Natural killer cell (primary cell): ENCODE results near the gene MGAT1. TPM values are rescaled to one million over a fixed set of nuclear protein-coding genes. Genes with fewer than 3 reads are reported as not detected.
"Not testable (repeated sequence)": the region's sequence is repeated elsewhere in the genome, so short reads cannot be mapped to it uniquely, and the experiment has no call there.

Experiments used
- ATAC-seq, 3 donors: fragments of 150-1000 bp in 2 of 3; fragments of 200-7000 bp in 1 of 3; cut with Tn5 transposase; 1 replicate in 1 of 3; 2 replicates in 2 of 3; pipeline ENCODE4 v1.10.0; 2021; ENCODE audit warnings: mild to moderate bottlenecking in 2 of 3, moderate library complexity in 2 of 3
- DNase-seq, 2 donors: peaks; one replicate each; pipeline versions ENCODE4 v3.0.0 to v3.0.0-alpha.2; 2013 to 2021; ENCODE audit warnings: mixed read lengths in 1 of 2
- H3K27ac ChIP-seq: one replicate; pipeline ENCODE4 v1.5.1; 2013; ENCODE audit warnings: mild to moderate bottlenecking, low read length
- H3K27me3 ChIP-seq: one replicate; pipeline ENCODE4 v1.6.1; 2013; ENCODE audit warnings: low read length; ENCODE audit not compliant: control insufficient read depth, insufficient read depth
- H3K36me3 ChIP-seq: one replicate; pipeline ENCODE4 v1.6.1; 2013; ENCODE audit warnings: low read length; ENCODE audit not compliant: control insufficient read depth, insufficient read depth
- H3K4me1 ChIP-seq: one replicate; pipeline ENCODE4 v1.6.1; 2013; ENCODE audit warnings: low read length; ENCODE audit not compliant: control insufficient read depth, insufficient read depth
- H3K4me3 ChIP-seq: one replicate; pipeline ENCODE4 v1.5.1; 2013; ENCODE audit warnings: low read length
- H3K9me3 ChIP-seq: one replicate; pipeline ENCODE4 v1.6.1; 2013; ENCODE audit warnings: low read length; ENCODE audit not compliant: control insufficient read depth, insufficient read depth
- H3K27ac Mint-ChIP-seq, 2 donors: one replicate each; pipeline ENCODE4 v1.8.0; 2022; ENCODE audit warnings: mild to moderate bottlenecking in 2 of 2, mixed read lengths in 2 of 2, moderate library complexity in 1 of 2
- H3K27me3 Mint-ChIP-seq, 2 donors: one replicate each; pipeline ENCODE4 v1.8.0; 2022; ENCODE audit warnings: low read depth in 2 of 2, mixed read lengths in 2 of 2
- H3K36me3 Mint-ChIP-seq: one replicate; pipeline ENCODE4 v1.8.0; 2022; ENCODE audit warnings: mixed read lengths
- H3K4me1 Mint-ChIP-seq, 2 donors: one replicate each; pipeline ENCODE4 v1.8.0; 2022; ENCODE audit warnings: mixed read lengths in 2 of 2
- H3K4me3 Mint-ChIP-seq: one replicate; pipeline ENCODE4 v1.8.0; 2022; ENCODE audit warnings: mild to moderate bottlenecking, moderate library complexity, mixed read lengths
- H3K9me3 Mint-ChIP-seq, 2 donors: one replicate each; pipeline ENCODE4 v1.8.0; 2022; ENCODE audit warnings: mixed read lengths in 2 of 2
- WGBS: methylation state at CpG from one replicate; pipeline ENCODE4 v1.1.7; 2013; ENCODE audit warnings: missing lambda C conversion rate; ENCODE audit not compliant: insufficient coverage; 5-methylcytosine and 5-hydroxymethylcytosine counted together
- intact Hi-C: fragments of 100-400 bp; cut with micrococcal nuclease; formaldehyde crosslinking; loops from one replicate; pipeline ENCODE4 v1.14.2; 2022
- total RNA-seq, 4 donors: library from RNA; stranded (reverse); fragments of 120-200 nt in 1 of 4; gene quantifications; one replicate each; pipeline versions ENCODE4 v1.2.3 to v1.2.4, GENCODE V29; 2013 to 2022
- TF ChIP-seq, protein P1 (sequence below): fragments of 200-600 bp; IDR thresholded peaks from one replicate; pipeline ENCODE4 v1.8.0; 2022; ENCODE audit warnings: antibody characterized with exemption

The MGAT1 gene
- total RNA-seq, 3 donors from 2014 or later (not counting 1 experiment from before 2014, with no cell fraction given): 105 to 149 (median 130) TPM

DNA sequence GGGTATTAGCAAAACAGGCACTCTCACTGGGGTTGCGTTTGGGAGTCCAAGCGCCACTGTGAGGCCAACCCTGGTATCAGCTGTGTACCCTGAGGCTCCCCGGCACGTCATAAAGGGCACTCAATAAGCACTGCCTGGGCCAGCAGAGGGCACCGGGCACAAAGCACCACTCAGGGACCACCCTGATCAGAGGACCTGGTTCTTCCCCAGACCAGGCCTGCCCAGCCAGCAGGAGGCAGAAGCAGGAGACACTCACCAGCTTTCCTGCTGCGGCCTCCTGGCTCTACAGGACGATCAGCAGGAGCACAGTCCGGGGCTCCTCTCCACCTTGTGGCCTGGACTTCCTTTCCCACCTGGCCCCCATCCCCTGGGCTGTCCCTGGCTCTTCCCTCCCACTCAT, 12.6 kb downstream of the MGAT1 start:
- Histone ChIP-seq H3K27ac (no peak overlapping the region), H3K9me3 (no peaks in the 10 kb centered on the region), H3K4me1 (peaks cover 22% of the 10 kb centered on the region), H3K36me3 (peaks cover 53% of the 10 kb centered on the region), H3K27me3 (no peaks in the 10 kb centered on the region), H3K4me3 (no peak overlapping the region)
- TF ChIP-seq, protein P1, sequence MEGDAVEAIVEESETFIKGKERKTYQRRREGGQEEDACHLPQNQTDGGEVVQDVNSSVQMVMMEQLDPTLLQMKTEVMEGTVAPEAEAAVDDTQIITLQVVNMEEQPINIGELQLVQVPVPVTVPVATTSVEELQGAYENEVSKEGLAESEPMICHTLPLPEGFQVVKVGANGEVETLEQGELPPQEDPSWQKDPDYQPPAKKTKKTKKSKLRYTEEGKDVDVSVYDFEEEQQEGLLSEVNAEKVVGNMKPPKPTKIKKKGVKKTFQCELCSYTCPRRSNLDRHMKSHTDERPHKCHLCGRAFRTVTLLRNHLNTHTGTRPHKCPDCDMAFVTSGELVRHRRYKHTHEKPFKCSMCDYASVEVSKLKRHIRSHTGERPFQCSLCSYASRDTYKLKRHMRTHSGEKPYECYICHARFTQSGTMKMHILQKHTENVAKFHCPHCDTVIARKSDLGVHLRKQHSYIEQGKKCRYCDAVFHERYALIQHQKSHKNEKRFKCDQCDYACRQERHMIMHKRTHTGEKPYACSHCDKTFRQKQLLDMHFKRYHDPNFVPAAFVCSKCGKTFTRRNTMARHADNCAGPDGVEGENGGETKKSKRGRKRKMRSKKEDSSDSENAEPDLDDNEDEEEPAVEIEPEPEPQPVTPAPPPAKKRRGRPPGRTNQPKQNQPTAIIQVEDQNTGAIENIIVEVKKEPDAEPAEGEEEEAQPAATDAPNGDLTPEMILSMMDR: no peak
- ATAC-seq (peak; percentile 52 to 77 (median 68)), DNase-seq (peak in 1 of 2 donors; percentile 49)
- intact Hi-C loops: no loop called here
- Mint-ChIP-seq H3K9me3 (no peaks in the 10 kb centered on the region), H3K27me3 (no peaks in the 10 kb centered on the region), H3K4me1 (peaks cover 39 to 63% of the 10 kb centered on the region in 2 donors), H3K27ac (peak overlapping the region; percentile 26 to 59), H3K36me3 (no peaks in the 10 kb centered on the region), H3K4me3 (no peak overlapping the region)
- 66% methylated on average over 8 of the region's 8 CpGs for WGBS

DNA sequence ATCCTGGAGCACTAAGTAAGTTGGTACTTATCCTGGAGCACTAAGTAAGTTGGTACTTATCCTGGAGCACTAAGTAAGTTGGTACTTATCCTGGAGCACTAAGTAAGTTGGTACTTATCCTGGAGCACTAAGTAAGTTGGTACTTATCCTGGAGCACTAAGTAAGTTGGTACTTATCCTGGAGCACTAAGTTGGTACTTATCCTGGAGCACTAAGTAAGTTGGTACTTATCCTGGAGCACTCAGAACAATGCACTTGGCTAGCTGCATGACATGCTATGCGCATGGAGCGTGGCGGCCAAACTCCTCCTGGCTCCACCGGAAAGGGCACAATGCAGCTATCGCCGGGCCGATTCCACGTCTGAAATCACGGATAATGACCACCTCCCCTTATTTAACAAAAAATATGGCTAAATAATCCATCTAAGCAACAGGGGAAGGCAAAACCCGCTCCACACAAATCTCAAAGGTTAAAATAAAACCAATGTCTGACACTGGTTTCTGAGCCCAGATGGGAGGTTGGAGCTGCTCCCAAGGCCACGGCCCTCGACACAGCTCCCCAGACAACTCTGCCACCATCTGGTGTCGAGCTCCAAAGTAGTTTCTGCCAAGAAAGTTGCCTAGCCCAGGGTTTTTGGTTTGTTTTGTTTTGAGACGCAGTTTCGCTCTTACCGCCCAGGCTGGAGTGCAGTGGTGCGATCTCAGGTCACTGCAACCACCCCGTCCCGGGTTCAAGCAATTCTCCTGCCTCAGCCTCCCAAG, 13.8 kb downstream of the MGAT1 start:
- Mint-ChIP-seq H3K27ac (peak overlapping the region in 1 of 2 donors; percentile 69), H3K4me1 (peaks cover 31 to 56% of the 10 kb centered on the region in 2 donors)
- ATAC-seq, H3K27ac ChIP-seq, H3K36me3 Mint-ChIP-seq, H3K9me3 ChIP-seq, H3K9me3 Mint-ChIP-seq, H3K4me3 ChIP-seq, H3K4me3 Mint-ChIP-seq, DNase-seq, H3K27me3 ChIP-seq, H3K27me3 Mint-ChIP-seq, intact Hi-C loops: not testable (repeated sequence)
- peaks cover 16% of the 10 kb centered on the region for H3K4me1 ChIP-seq
- 91% methylated on average over 19 of the region's 19 CpGs for WGBS
- H3K36me3 ChIP-seq: peaks cover 46% of the 10 kb centered on the region

DNA sequence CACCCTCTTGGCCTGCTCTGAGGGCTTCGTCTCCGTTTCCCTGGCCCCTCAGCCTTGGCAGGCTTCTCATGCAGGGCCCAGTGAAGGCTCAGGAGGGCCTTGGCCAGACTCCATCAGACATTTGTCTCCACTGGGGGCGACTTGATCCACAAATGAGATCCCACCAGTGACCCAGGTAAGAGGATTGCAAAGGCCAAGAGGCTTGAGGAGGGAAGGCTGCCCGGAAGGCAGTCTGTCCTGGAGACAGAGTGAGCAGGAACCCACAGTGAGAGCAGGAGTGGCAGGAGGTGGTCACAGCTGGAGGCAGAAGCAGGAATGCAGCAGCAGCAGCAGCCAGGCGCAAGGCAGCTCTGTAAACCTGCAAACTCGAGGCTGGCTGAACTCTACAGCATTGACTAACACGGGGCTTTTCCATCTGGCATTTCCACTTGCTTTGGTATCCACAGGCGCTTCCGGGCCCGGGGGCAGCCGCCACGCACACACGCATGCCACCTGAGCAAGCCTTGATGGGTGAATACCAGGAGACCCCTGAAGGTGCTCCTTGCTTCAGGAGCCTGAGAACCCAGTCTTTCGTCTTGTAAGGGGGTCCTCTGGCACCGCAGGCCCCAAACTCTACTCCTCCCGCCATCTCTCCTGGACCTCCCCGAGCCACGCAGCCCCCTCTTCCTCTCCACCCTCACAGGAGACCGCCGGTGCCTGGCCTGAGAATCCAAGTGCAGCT, 14.7 kb downstream of the MGAT1 start:
- H3K4me1 Mint-ChIP-seq: peaks cover 21 to 49% of the 10 kb centered on the region in 2 donors
- DNase-seq: no peak
- Histone ChIP-seq H3K27me3 (no peaks in the 10 kb centered on the region), H3K9me3 (no peaks in the 10 kb centered on the region), H3K36me3 (peaks cover 37% of the 10 kb centered on the region), H3K4me1 (peaks cover 13% of the 10 kb centered on the region), H3K27ac (no peak overlapping the region), H3K4me3 (no peak overlapping the region)
- no peaks in the 10 kb centered on the region for H3K27me3 Mint-ChIP-seq
- H3K27ac Mint-ChIP-seq: peak overlapping the region; percentile 69 to 80
- ATAC-seq: no peak
- H3K9me3 Mint-ChIP-seq: no peaks in the 10 kb centered on the region
- H3K36me3 Mint-ChIP-seq: no peaks in the 10 kb centered on the region
- intact Hi-C loops: no loop called here
- H3K4me3 Mint-ChIP-seq: no peak overlapping the region
- TF ChIP-seq, protein P1: no peak
- 91% methylated on average over 20 of the region's 20 CpGs for WGBS
